WERI-Rb-1 (cell line): ENCODE measurements around the gene GIMAP5.

Source experiments
- DNase-seq: peaks from one replicate; pipeline ENCODE4 v3.0.0-alpha.2; 2020
- H3K27ac ChIP-seq: fragments of 250-450 bp; sonication (Bioruptor Pico); 2 replicates; pipeline ENCODE4 v1.5.1; 2020; ENCODE audit warnings: mild to moderate bottlenecking, moderate library complexity
- H3K27me3 ChIP-seq: fragments of 250-450 bp; sonication (Bioruptor Pico); 2 replicates; pipeline ENCODE4 v1.5.1; 2021; ENCODE audit warnings: mild to moderate bottlenecking, low read depth, moderate library complexity; ENCODE audit not compliant: insufficient read depth, severe bottlenecking
- H3K36me3 ChIP-seq: fragments of 250-450 bp; sonication (Bioruptor Pico); 2 replicates; pipeline ENCODE4 v1.5.1; 2020; ENCODE audit warnings: mild to moderate bottlenecking, moderate library complexity
- H3K4me3 ChIP-seq: 2 replicates; pipeline ENCODE4 v1.5.1; 2011; ENCODE audit warnings: low read depth, mild to moderate bottlenecking, control low read depth, low read length
- H3K9me3 ChIP-seq: fragments of 250-450 bp; sonication (Bioruptor Pico); 2 replicates; pipeline ENCODE4 v1.5.1; 2021; ENCODE audit warnings: mild to moderate bottlenecking, moderate library complexity; ENCODE audit not compliant: severe bottlenecking
- TF ChIP-seq, protein P1 (sequence below): IDR thresholded peaks from 2 replicates; pipeline ENCODE4 v1.5.1; 2011; ENCODE audit warnings: low read depth, mild to moderate bottlenecking, control low read depth, inconsistent platforms, low read length

GIMAP5 gene

GRCh38 chr7:150744041-150744656, 6.9 kb downstream of the GIMAP5 start:
- no peak for DNase-seq
- no peaks in the 10 kb centered on the region for H3K27me3 ChIP-seq
- TF ChIP-seq, protein P1, sequence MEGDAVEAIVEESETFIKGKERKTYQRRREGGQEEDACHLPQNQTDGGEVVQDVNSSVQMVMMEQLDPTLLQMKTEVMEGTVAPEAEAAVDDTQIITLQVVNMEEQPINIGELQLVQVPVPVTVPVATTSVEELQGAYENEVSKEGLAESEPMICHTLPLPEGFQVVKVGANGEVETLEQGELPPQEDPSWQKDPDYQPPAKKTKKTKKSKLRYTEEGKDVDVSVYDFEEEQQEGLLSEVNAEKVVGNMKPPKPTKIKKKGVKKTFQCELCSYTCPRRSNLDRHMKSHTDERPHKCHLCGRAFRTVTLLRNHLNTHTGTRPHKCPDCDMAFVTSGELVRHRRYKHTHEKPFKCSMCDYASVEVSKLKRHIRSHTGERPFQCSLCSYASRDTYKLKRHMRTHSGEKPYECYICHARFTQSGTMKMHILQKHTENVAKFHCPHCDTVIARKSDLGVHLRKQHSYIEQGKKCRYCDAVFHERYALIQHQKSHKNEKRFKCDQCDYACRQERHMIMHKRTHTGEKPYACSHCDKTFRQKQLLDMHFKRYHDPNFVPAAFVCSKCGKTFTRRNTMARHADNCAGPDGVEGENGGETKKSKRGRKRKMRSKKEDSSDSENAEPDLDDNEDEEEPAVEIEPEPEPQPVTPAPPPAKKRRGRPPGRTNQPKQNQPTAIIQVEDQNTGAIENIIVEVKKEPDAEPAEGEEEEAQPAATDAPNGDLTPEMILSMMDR: no peak
- H3K4me3 ChIP-seq: no peak overlapping the region
- no peaks in the 10 kb centered on the region for H3K36me3 ChIP-seq
- no peaks in the 10 kb centered on the region for H3K9me3 ChIP-seq
- H3K27ac ChIP-seq: no peak overlapping the region

- Histone ChIP-seq H3K27me3 (no peaks in the 10 kb centered on the region), H3K27ac (no peak overlapping the region), H3K36me3 (no peaks in the 10 kb centered on the region), H3K4me3 (no peak overlapping the region), H3K9me3 (no peaks in the 10 kb centered on the region)
- DNase-seq: no peak
- TF ChIP-seq, protein P1: no peak
These were observed 7.9 kb downstream of the GIMAP5 start for GRCh38 chr7:150745086-150745485.

DNA sequence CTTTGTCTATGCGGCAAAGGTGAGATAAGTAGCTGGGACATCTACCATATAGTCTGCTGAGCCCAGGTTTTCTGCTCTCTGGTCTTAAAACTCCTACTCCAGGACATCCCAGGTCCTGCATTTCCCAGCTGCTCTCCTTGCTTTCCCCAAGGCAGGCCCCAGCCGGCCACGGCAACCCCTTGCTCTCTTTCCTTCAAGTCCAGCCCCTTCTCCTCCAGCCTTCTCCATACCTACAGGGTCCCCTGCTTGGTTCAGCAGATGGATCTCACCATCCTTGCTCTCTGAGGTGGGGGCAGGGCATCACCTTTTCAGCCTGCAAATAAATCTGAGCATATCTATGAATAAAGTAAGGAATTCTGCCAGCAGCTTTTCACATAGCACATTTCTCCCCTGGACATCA, 8.7 kb downstream of the GIMAP5 start:
- TF ChIP-seq, protein P1: no peak
- H3K27me3 ChIP-seq: no peaks in the 10 kb centered on the region

GRCh38 chr7:150746921-150747320, 9.7 kb downstream of the GIMAP5 start:
- H3K4me3 ChIP-seq: no peak overlapping the region
- H3K9me3 ChIP-seq: no peaks in the 10 kb centered on the region
- H3K27me3 ChIP-seq: no peaks in the 10 kb centered on the region
- no peak overlapping the region for H3K27ac ChIP-seq
- no peak for DNase-seq
- TF ChIP-seq, protein P1: no peak
- H3K36me3 ChIP-seq: no peaks in the 10 kb centered on the region

More for the DNA sequence above, 8.7 kb downstream of the GIMAP5 start:
- Histone ChIP-seq H3K4me3 (no peak overlapping the region), H3K27ac (no peak overlapping the region), H3K36me3 (no peaks in the 10 kb centered on the region), H3K9me3 (no peaks in the 10 kb centered on the region)
- DNase-seq: no peak

DNA sequence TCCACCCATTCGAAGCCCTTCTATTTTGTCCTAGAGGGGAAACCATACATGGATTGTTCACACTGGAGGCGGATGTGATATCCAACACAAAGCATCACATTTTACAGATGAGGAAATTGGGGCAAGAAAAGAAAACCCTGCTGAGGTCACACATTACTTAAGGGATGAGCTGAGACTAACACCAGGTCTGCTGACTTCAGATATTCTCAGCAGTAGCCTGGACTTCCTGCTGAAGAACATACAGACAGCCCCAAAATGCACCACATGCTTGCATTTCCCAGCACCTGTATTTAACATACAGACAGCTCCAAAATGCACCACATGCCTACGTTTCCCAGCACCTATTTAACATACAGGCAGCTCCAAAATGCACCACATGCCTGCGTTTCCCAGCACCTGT, 11.2 kb downstream of the GIMAP5 start:
- no peak overlapping the region for H3K27ac ChIP-seq
- no peak overlapping the region for H3K4me3 ChIP-seq
- H3K9me3 ChIP-seq: no peaks in the 10 kb centered on the region
- no peaks in the 10 kb centered on the region for H3K27me3 ChIP-seq
- H3K36me3 ChIP-seq: no peaks in the 10 kb centered on the region
- TF ChIP-seq, protein P1: no peak
- DNase-seq: no peak

GRCh38 chr7:150751702-150752101, 14.5 kb downstream of the GIMAP5 start:
- no peak overlapping the region for H3K4me3 ChIP-seq
- TF ChIP-seq, protein P1: no peak
- H3K9me3 ChIP-seq: no peaks in the 10 kb centered on the region
- H3K27ac ChIP-seq: no peak overlapping the region
- no peaks in the 10 kb centered on the region for H3K27me3 ChIP-seq
- DNase-seq: no peak
- no peaks in the 10 kb centered on the region for H3K36me3 ChIP-seq
